ENCODE measurements around the gene ZNF507.

- TF ChIP-seq POLR2A (IDR thresholded peaks at IDR 0.05) (no peak), CTCF (IDR thresholded peaks at IDR 0.05) (no peak)
These were observed 42.4 kb downstream of the ZNF507 start for GRCh38 chr19:32387701-32388392.
